ENCODE results near the gene ACAP2.
A peak's percentile ranks its signal among the peaks of the same experiment; 100 is the strongest.

The ACAP2 gene

DNA sequence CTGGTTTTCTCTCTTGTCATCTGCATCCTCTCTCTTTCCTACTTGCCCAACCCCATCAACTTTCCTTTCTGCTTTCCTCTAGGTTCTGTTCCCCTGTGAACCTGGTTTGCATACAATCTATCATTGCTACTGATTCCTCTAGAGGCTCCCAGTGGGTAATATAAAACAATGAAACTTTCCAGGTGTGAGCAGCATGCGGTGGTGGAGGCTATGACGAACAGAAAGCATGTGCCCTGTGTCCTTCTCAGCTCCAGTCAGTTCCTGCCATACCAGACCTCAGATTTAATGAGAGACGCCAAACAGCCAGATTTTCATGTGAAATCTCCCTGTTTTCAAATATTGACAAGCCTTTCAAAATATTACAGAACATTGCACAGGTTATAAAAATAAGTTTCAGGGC lies 3.5 kb upstream of the ACAP2 start:
- Histone ChIP-seq H3K36me3 (ENCODE audit: control insufficient read depth, insufficient read depth, low read length) (no peaks in the 10 kb centered on the region), H3K4me1 (ENCODE audit: control insufficient read depth, insufficient read depth, low read length, poor library complexity, severe bottlenecking) (peaks cover 10% of the 10 kb centered on the region), H3K9me3 (ENCODE audit: control insufficient read depth, low read length) (no peaks in the 10 kb centered on the region), H3K27ac (ENCODE audit: insufficient read depth, low read length, poor library complexity, severe bottlenecking) (no peak overlapping the region), H3K27me3 (replicated peaks; ENCODE audit: control insufficient read depth, insufficient read depth, low read length, poor library complexity, severe bottlenecking) (no peaks in the 10 kb centered on the region), H3K4me3 (ENCODE audit: insufficient read depth, low read depth, low read length, poor library complexity, severe bottlenecking) (no peak overlapping the region)
- no peak for DNase-seq

DNA sequence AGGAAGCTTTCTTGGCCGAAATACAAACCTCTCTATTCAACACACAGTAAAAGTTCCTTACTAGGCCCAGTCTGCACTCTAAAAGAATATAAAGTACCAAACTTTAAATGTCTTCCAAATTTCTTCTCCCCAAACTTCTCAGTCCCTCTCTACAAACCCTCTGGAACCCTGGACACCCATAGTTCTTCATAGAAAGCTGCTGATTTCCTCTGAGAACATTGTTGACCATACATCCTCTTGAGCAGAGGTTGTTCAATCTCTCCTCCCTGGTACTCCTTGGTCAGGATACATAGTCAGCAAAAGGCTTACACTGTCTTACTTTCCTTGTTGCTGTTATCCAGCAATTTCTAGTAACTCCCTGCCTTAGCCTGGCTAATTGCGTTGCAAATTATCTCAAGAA lies 3.1 kb upstream of the ACAP2 start:
- H3K4me1 ChIP-seq (ENCODE audit: control insufficient read depth, insufficient read depth, low read length, poor library complexity, severe bottlenecking) = peaks cover 14% of the 10 kb centered on the region
- H3K27me3 ChIP-seq (replicated peaks; ENCODE audit: control insufficient read depth, insufficient read depth, low read length, poor library complexity, severe bottlenecking) = no peaks in the 10 kb centered on the region
- no peak for DNase-seq
- no peak overlapping the region for H3K27ac ChIP-seq (ENCODE audit: insufficient read depth, low read length, poor library complexity, severe bottlenecking)
- no peaks in the 10 kb centered on the region for H3K36me3 ChIP-seq (ENCODE audit: control insufficient read depth, insufficient read depth, low read length)
- H3K4me3 ChIP-seq (ENCODE audit: insufficient read depth, low read depth, low read length, poor library complexity, severe bottlenecking) = no peak overlapping the region
- no peaks in the 10 kb centered on the region for H3K9me3 ChIP-seq (ENCODE audit: control insufficient read depth, low read length)

DNA sequence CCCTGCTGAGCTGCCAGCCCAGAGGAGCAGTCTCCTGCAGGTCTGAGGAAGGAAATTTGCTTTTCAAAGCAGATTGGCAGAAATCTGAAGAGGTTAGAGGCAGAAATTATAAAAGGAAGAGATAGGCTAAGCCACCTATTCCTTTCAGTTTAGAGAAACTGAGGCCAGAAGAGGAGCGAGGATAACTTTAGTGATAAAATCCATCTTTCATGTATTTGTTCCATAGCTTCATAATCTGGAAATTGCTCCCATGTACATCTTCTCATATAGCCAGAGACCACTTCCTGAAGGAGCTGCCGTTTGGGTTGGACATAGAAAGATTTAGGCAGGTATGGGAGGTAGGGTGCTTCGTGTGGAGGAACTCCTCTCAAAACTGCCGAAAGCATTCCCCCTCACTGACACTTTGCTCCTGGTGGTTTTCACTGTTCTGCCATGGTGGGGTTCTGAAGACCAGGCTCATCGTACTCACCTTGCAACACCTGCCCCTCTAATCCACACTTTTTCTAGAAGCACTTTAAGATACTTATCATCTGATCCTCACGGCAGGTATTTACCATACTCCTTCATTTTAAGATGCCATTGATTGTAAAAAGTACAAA lies 670 bp upstream of the ACAP2 start:
- no peak for DNase-seq

DNA sequence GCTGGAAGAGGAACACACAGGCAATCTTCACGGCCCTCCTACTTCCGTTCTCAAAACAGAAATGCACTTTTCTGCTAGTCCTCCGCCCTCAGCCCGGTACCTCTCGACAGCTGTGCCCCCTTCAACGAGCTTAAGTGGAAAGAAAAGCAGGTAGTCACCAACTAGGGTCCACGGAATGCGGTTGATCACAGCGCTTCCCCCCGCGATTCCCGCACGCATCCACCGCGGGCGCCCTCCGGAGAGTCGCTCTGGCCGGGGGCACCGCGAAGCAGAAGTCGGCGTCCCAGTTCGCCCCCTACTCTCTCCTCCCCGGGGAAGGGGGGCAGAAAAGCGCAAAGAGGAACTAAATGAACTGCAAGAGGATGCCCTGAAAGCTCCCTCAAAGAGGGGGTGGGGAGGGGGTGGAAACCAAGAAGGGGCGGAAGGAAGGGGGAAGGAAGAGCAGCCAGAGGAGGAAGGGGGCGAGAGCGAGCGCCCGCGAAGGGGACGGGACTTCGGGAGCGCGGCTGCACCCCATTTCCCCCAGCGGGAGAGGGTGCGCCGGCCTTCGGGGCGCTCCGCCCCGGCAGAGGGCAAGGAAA lies 738 bp downstream of the ACAP2 start:
- Histone ChIP-seq H3K9me3 (ENCODE audit: control insufficient read depth, low read length) (no peaks in the 10 kb centered on the region), H3K4me1 (ENCODE audit: control insufficient read depth, insufficient read depth, low read length, poor library complexity, severe bottlenecking) (peaks cover 14% of the 10 kb centered on the region), H3K27me3 (replicated peaks; ENCODE audit: control insufficient read depth, insufficient read depth, low read length, poor library complexity, severe bottlenecking) (no peaks in the 10 kb centered on the region), H3K4me3 (ENCODE audit: insufficient read depth, low read depth, low read length, poor library complexity, severe bottlenecking) (peak overlapping the region; percentile 91), H3K36me3 (ENCODE audit: control insufficient read depth, insufficient read depth, low read length) (no peaks in the 10 kb centered on the region), H3K27ac (ENCODE audit: insufficient read depth, low read length, poor library complexity, severe bottlenecking) (peak overlapping the region; percentile 79)
- peak; percentile 12 to 36 (median 33) for DNase-seq

More for the DNA sequence above, 670 bp upstream of the ACAP2 start:
- Histone ChIP-seq H3K27me3 (replicated peaks; ENCODE audit: control insufficient read depth, insufficient read depth, low read length, poor library complexity, severe bottlenecking) (no peaks in the 10 kb centered on the region), H3K27ac (ENCODE audit: insufficient read depth, low read length, poor library complexity, severe bottlenecking) (peak overlapping the region; percentile 40), H3K4me3 (ENCODE audit: insufficient read depth, low read depth, low read length, poor library complexity, severe bottlenecking) (peak overlapping the region; percentile 31), H3K9me3 (ENCODE audit: control insufficient read depth, low read length) (no peaks in the 10 kb centered on the region), H3K4me1 (ENCODE audit: control insufficient read depth, insufficient read depth, low read length, poor library complexity, severe bottlenecking) (peaks cover 14% of the 10 kb centered on the region), H3K36me3 (ENCODE audit: control insufficient read depth, insufficient read depth, low read length) (no peaks in the 10 kb centered on the region)

DNA sequence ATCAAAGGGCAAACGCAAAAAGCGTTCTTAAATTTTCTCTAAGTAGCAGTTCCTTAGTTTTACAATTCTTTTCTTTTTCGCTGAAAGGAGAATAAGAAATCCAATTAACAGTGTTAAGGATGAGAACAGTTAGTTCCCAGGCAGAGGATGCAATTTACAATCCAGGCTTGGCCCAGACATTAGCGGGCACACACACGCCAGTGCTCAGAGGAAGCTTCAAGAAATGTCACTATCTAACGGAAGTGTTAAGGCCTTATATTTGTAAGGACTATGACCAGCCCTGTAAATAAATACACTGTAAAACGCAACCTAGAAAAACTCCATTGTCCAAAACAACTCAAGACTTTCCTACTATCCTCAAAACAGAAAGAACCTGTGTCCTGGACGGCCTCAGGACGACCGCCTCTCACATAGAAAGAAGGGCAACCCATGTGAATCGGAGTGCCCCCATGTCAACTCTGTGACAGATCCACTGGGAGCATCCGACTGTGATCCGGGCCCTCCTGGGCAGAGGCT lies 1.3 kb downstream of the ACAP2 start:
- no peak for DNase-seq
- H3K4me1 ChIP-seq (ENCODE audit: control insufficient read depth, insufficient read depth, low read length, poor library complexity, severe bottlenecking) = peaks cover 14% of the 10 kb centered on the region
- no peaks in the 10 kb centered on the region for H3K9me3 ChIP-seq (ENCODE audit: control insufficient read depth, low read length)
- no peaks in the 10 kb centered on the region for H3K27me3 ChIP-seq (replicated peaks; ENCODE audit: control insufficient read depth, insufficient read depth, low read length, poor library complexity, severe bottlenecking)
- H3K36me3 ChIP-seq (ENCODE audit: control insufficient read depth, insufficient read depth, low read length) = no peaks in the 10 kb centered on the region
- peak overlapping the region; percentile 91 for H3K4me3 ChIP-seq (ENCODE audit: insufficient read depth, low read depth, low read length, poor library complexity, severe bottlenecking)
- H3K27ac ChIP-seq (ENCODE audit: insufficient read depth, low read length, poor library complexity, severe bottlenecking) = peak overlapping the region; percentile 79

DNA sequence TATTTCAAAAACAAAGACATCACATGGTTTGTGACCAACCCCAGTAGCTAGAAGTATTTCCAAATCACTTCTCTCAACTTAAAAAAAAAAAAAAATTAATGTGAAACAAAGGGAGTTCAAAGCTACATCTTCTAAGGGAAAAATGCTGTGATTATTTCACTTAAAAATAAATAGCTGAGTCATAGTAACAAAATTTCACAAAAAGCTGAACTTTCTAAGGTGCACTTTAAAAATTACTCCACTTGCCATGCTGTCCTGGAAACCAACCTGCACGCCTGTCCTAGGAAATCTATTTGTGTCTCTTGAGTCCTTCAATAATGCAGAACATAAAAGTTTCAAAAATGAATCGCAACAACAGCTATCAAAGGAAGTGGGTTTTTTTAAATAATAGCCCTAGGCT lies 1.8 kb downstream of the ACAP2 start:
- H3K36me3 ChIP-seq (ENCODE audit: control insufficient read depth, insufficient read depth, low read length) = no peaks in the 10 kb centered on the region
- H3K27me3 ChIP-seq (replicated peaks; ENCODE audit: control insufficient read depth, insufficient read depth, low read length, poor library complexity, severe bottlenecking) = no peaks in the 10 kb centered on the region
- H3K9me3 ChIP-seq (ENCODE audit: control insufficient read depth, low read length) = no peaks in the 10 kb centered on the region
- peak overlapping the region; percentile 79 for H3K27ac ChIP-seq (ENCODE audit: insufficient read depth, low read length, poor library complexity, severe bottlenecking)
- H3K4me3 ChIP-seq (ENCODE audit: insufficient read depth, low read depth, low read length, poor library complexity, severe bottlenecking) = peak overlapping the region; percentile 91
- H3K4me1 ChIP-seq (ENCODE audit: control insufficient read depth, insufficient read depth, low read length, poor library complexity, severe bottlenecking) = peaks cover 14% of the 10 kb centered on the region
- DNase-seq = no peak

DNA sequence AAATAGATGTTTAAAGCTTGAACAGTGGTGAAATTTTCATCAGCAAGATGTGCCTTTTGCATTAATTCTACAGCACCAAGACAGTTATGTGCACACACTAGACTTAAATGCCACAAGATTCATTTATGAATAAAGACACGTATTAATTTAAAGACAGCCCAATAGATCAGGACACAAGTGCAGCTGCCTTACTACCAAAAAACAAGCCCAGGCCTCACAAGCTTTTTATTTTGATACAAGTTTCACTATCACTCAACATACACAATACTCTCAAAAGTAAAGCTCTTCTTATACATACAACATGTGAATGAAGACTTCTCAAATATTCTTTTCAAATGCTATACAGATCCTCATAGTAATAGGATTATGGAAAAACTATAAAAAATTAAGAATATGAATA lies 2.4 kb downstream of the ACAP2 start:
- Histone ChIP-seq H3K4me3 (ENCODE audit: insufficient read depth, low read depth, low read length, poor library complexity, severe bottlenecking) (no peak overlapping the region), H3K27me3 (replicated peaks; ENCODE audit: control insufficient read depth, insufficient read depth, low read length, poor library complexity, severe bottlenecking) (no peaks in the 10 kb centered on the region), H3K9me3 (ENCODE audit: control insufficient read depth, low read length) (no peaks in the 10 kb centered on the region), H3K27ac (ENCODE audit: insufficient read depth, low read length, poor library complexity, severe bottlenecking) (no peak overlapping the region), H3K4me1 (ENCODE audit: control insufficient read depth, insufficient read depth, low read length, poor library complexity, severe bottlenecking) (peaks cover 14% of the 10 kb centered on the region), H3K36me3 (ENCODE audit: control insufficient read depth, insufficient read depth, low read length) (no peaks in the 10 kb centered on the region)
- DNase-seq = no peak

DNA sequence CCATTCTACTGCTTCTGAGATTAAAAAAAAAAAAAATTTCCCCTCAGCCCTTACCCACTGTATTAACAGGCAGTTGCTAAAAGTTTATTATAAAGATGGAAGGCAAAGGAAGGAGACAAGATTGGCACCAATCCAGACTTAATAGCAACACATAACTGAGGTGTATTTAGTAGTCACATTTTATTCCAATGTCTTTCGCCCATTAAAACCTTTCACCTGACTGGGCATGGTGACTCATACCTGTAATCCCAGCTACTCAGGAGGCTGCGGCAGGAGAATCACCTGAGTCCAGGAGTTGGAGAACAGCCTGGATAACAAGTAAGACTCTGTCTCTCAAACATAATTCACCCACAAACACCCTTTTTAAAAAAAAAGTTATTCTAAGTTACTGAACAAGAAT lies 4.4 kb downstream of the ACAP2 start:
- no peaks in the 10 kb centered on the region for H3K9me3 ChIP-seq (ENCODE audit: control insufficient read depth, low read length)
- H3K4me3 ChIP-seq (ENCODE audit: insufficient read depth, low read depth, low read length, poor library complexity, severe bottlenecking) = no peak overlapping the region
- no peak overlapping the region for H3K27ac ChIP-seq (ENCODE audit: insufficient read depth, low read length, poor library complexity, severe bottlenecking)
- peaks cover 6% of the 10 kb centered on the region for H3K4me1 ChIP-seq (ENCODE audit: control insufficient read depth, insufficient read depth, low read length, poor library complexity, severe bottlenecking)
- DNase-seq = no peak
- H3K27me3 ChIP-seq (replicated peaks; ENCODE audit: control insufficient read depth, insufficient read depth, low read length, poor library complexity, severe bottlenecking) = no peaks in the 10 kb centered on the region
- no peaks in the 10 kb centered on the region for H3K36me3 ChIP-seq (ENCODE audit: control insufficient read depth, insufficient read depth, low read length)

DNA sequence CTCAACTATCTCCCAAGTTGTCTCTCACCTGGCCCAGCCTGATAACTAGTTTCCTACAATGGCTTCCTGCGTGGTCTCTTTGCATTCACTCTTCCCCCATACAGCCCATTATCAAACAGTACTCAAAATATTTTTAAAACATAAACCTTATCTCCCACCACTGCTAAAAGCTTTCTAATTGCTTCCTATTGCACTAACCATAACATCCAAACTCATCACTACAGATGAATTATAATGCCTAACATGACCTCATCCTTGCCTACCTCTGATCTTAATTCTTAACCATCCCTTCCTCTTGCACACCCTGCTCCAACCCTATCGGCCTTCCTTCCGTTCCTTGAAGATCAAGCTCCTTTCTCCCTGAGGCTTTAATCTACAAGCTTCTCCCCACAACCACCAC lies 17.0 kb downstream of the ACAP2 start:
- Histone ChIP-seq H3K36me3 (ENCODE audit: control insufficient read depth, insufficient read depth, low read length) (no peaks in the 10 kb centered on the region), H3K9me3 (ENCODE audit: control insufficient read depth, low read length) (no peaks in the 10 kb centered on the region)

DNA sequence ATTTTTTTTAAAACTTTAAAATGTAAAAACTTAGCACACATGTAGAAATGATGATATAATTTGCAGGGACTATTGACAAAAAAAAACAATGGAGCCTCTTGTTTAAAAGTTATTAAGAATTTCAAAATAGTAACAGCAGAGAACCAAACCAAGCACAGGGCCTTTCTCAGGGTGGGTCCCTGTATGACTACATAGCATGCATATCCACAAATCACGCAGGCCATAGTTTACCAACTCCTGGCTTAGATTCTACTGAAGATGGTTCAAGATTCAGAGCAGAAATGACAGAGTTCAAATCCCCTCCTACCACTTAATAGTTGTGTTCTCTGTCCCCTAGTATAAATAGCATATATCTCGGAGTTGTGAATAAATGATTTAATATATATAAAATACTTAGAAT lies 19.0 kb downstream of the ACAP2 start:
- DNase-seq = no peak
- H3K9me3 ChIP-seq (ENCODE audit: control insufficient read depth, low read length) = no peaks in the 10 kb centered on the region
- H3K27ac ChIP-seq (ENCODE audit: insufficient read depth, low read length, poor library complexity, severe bottlenecking) = no peak overlapping the region
- no peak overlapping the region for H3K4me3 ChIP-seq (ENCODE audit: insufficient read depth, low read depth, low read length, poor library complexity, severe bottlenecking)
- no peaks in the 10 kb centered on the region for H3K27me3 ChIP-seq (replicated peaks; ENCODE audit: control insufficient read depth, insufficient read depth, low read length, poor library complexity, severe bottlenecking)
- H3K36me3 ChIP-seq (ENCODE audit: control insufficient read depth, insufficient read depth, low read length) = no peaks in the 10 kb centered on the region
- H3K4me1 ChIP-seq (ENCODE audit: control insufficient read depth, insufficient read depth, low read length, poor library complexity, severe bottlenecking) = no peaks in the 10 kb centered on the region

More for the DNA sequence above, 17.0 kb downstream of the ACAP2 start:
- no peak for DNase-seq
- Histone ChIP-seq H3K27me3 (replicated peaks; ENCODE audit: control insufficient read depth, insufficient read depth, low read length, poor library complexity, severe bottlenecking) (no peaks in the 10 kb centered on the region), H3K4me3 (ENCODE audit: insufficient read depth, low read depth, low read length, poor library complexity, severe bottlenecking) (no peak overlapping the region), H3K4me1 (ENCODE audit: control insufficient read depth, insufficient read depth, low read length, poor library complexity, severe bottlenecking) (no peaks in the 10 kb centered on the region), H3K27ac (ENCODE audit: insufficient read depth, low read length, poor library complexity, severe bottlenecking) (no peak overlapping the region)

All from effector memory CD4-positive, alpha-beta T cell (primary cell).